ENCODE results near the gene MAP3K12.

GRCh38 chr12:53464685-53465418 is 34.4 kb downstream of the MAP3K12 start:
- TF ChIP-seq CTCF (IDR thresholded peaks at IDR 0.05; ENCODE audit: poor library complexity) (no peak), EZH2 (IDR thresholded peaks at IDR 0.05; ENCODE audit: borderline replicate concordance) (no peak)

Measured in hepatocyte (in vitro differentiated cells).